KOPT-K1 (cell line): ENCODE measurements around the gene HMGCL.
"Not testable (repeated sequence)": the region's sequence is repeated elsewhere in the genome, so short reads cannot be mapped to it uniquely, and the experiment has no call there.

Experiments used
- H3K27ac ChIP-seq: fragments of 200-600 bp; sonication (generic); 2 replicates; pipeline ENCODE4 v1.5.1; 2016; ENCODE audit warnings: antibody characterized with exemption, mild to moderate bottlenecking, low read depth, low read length; ENCODE audit not compliant: poor library complexity, severe bottlenecking
- H3K36me3 ChIP-seq: fragments of 200-600 bp; sonication (generic); 2 replicates; pipeline ENCODE4 v1.5.1; 2017; ENCODE audit warnings: antibody characterized with exemption, mild to moderate bottlenecking, low read length, moderate library complexity; ENCODE audit not compliant: insufficient read depth
- H3K9me3 ChIP-seq: fragments of 200-600 bp; sonication (generic); 2 replicates; pipeline ENCODE4 v1.5.1; 2017; ENCODE audit warnings: antibody characterized with exemption, low read length, mild to moderate bottlenecking; ENCODE audit not compliant: insufficient read depth, poor library complexity, severe bottlenecking

HMGCL gene

GRCh38 chr1:23783141-23783540 lies 42.1 kb downstream of the HMGCL start:
- not testable (repeated sequence) for H3K9me3 ChIP-seq, H3K27ac ChIP-seq
- peaks cover 78% of the 10 kb centered on the region for H3K36me3 ChIP-seq

- Histone ChIP-seq H3K9me3 (no peaks in the 10 kb centered on the region), H3K27ac (no peak overlapping the region), H3K36me3 (peaks cover 47% of the 10 kb centered on the region)
These were observed 45.3 kb downstream of the HMGCL start for GRCh38 chr1:23779826-23780371.

DNA sequence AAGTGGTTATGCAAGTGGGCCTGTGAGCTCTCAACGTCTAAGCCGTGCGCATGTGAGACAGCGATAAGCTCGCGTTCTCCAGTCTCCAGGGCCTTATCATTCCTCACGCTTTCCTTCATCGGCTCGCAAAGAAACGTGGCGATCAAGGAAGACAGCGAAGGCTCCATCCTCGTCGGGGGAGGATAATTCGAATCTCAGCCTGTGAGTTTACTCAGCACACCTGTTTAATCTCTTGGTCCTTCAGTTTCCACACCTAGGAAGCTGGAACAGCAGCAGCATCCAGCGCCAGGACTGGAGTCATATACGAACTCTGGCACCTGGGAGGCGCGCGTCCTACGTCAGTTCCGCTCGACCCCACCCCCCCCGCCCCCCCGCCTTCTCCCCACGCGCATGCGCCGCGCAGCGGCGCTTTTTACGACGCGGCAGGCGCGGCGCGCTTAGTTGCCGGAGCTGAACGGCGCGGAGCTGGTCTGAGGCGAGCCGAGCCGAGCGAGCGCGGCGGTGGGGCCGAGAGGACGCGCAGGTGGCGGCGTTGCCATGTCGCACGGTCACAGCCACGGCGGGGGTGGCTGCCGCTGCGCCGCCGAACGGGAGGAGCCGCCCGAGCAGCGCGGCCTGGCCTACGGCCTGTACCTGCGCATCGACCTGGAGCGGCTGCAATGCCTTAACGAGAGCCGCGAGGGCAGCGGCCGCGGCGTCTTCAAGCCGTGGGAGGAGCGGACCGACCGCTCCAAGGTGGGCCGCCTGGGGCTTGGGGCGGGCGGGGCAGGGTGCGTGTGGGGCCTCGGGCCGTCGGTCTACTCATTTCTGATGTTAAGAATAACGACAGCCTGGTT lies 47.0 kb downstream of the HMGCL start, which contains the start of gene PITHD1:
Gene PITHD1 (plus strand): TSS at position 440 of the 836 bp plus-strand sequence. CDS start 98 bp downstream, at position 538.
- Histone ChIP-seq H3K27ac (peak within 1 kb of the TSS; percentile 74), H3K9me3 (no peaks in the 10 kb centered on the region), H3K36me3 (peaks cover 30% of the 10 kb centered on the region)

DNA sequence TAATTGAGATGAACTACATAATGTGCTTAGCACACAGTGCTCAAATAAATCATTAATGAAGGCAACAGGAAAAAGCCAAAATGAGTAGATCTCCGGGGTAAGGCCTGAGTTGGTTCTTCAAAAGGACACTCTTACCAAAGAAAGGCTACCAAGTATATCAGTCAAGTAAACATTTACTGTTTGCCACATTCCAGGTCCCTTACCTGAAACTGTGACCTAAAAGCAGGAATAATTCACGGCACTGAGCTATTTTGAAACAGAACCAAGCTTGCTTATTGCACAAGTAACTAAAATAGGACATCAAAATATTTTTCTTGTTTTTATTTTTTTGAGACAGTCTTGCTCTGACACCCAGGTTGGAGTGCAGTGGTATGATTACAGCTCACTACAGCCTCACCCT lies 49.0 kb downstream of the HMGCL start:
- peaks cover 16% of the 10 kb centered on the region for H3K36me3 ChIP-seq
- no peaks in the 10 kb centered on the region for H3K9me3 ChIP-seq
- H3K27ac ChIP-seq, result no peak overlapping the region

GRCh38 chr1:23774174-23774880 lies 50.9 kb downstream of the HMGCL start:
- Histone ChIP-seq H3K36me3 (no peaks in the 10 kb centered on the region), H3K9me3 (no peaks in the 10 kb centered on the region), H3K27ac (no peak overlapping the region)

DNA sequence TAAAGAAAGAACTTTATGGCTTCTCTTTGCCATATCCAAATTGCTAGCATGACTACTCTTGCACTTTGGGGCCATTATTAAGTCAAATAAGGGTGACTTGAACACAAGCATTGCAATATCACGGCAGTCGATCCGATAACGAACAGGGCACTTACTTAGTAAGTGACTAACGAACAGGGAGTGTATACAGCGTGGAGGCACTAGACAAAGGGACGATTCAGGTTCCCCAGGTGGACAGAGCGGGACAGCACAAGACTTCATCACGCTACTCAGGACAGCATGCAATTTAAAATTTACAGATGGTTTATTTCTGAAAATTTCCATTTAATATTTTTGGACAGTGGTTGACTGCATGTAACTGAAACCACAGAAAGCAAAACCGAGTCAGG lies 52.4 kb downstream of the HMGCL start:
- Histone ChIP-seq H3K9me3 (no peaks in the 10 kb centered on the region), H3K36me3 (peaks cover 5% of the 10 kb centered on the region), H3K27ac (no peak overlapping the region)

GRCh38 chr1:23772049-23772853 lies 53.0 kb downstream of the HMGCL start:
- Histone ChIP-seq H3K9me3 (no peaks in the 10 kb centered on the region), H3K27ac (no peak overlapping the region), H3K36me3 (peaks cover 11% of the 10 kb centered on the region)

DNA sequence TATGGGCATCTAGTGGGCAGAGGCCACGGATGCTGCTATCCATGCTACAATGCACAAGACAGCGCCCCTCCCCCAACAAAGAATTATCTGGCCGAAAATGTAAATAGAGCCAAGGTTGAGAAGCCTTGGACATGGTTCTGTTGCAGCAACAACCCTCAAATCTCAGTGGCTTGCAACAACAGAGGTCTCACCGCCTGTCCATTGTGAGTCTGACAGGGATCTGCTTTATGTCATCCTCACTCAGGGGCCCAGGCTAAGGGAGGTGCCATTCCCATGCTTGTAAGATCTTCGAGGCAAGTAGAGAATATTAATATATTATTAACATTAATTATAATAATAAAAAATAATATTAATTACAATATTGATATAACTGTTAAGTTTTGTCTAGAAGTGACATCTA lies 56.5 kb downstream of the HMGCL start:
- H3K9me3 ChIP-seq, result no peaks in the 10 kb centered on the region
- H3K27ac ChIP-seq, result no peak overlapping the region
- H3K36me3 ChIP-seq, result peaks cover 33% of the 10 kb centered on the region

GRCh38 chr1:23763041-23763577 lies 62.1 kb downstream of the HMGCL start:
- H3K36me3 ChIP-seq, result peaks cover 85% of the 10 kb centered on the region
- H3K9me3 ChIP-seq, result no peaks in the 10 kb centered on the region

DNA sequence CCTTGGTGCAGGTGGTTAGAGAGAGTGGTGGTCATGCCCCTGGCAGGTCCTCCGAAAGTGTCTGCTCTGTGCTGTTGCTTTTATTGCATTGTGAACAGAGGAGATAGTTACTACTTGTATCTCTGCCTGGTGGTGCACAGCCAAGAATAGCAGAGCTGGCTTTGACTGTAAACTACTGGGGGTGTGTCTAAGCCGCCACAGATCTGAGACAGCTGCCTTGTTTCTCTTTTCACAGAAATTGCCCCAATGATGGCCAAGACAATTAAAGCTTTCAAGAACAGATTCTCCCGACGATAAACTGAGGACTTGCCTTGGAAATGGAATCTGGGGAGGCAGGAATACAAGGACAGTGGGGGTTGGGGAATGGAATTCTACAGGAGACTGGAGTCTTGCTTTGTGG lies 66.0 kb downstream of the HMGCL start:
- Histone ChIP-seq H3K9me3 (no peaks in the 10 kb centered on the region), H3K36me3 (peaks cover 97% of the 10 kb centered on the region), H3K27ac (no peak overlapping the region)

More at GRCh38 chr1:23763041-23763577, 62.1 kb downstream of the HMGCL start:
- H3K27ac ChIP-seq, result no peak overlapping the region

DNA sequence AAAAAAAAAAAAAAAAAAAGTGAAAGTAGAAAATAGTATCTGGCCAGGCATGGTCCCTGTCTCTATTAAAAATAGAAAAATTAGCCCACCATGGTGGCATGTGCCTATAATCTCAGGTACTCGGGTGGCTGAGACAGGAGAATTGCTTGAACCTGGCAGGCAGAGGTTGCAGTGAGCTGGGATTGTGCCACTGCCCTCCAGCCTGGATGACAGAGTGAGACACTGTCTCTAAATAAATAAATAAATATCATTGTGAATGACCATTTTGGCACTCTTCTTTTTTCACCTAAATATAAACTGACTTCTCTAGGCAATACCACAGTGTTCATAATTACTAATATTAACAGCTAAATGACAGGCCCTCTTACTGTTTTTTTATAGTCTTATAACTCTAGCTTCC lies 67.4 kb downstream of the HMGCL start:
- Histone ChIP-seq H3K36me3 (peaks cover 98% of the 10 kb centered on the region), H3K27ac (no peak overlapping the region), H3K9me3 (no peaks in the 10 kb centered on the region)

- H3K36me3 ChIP-seq, result peaks cover 98% of the 10 kb centered on the region
These were observed 68.6 kb downstream of the HMGCL start for GRCh38 chr1:23756676-23757075.

GRCh38 chr1:23752909-23753308 lies 72.3 kb downstream of the HMGCL start:
- no peak overlapping the region for H3K27ac ChIP-seq
- H3K36me3 ChIP-seq, result peaks cover 100% of the 10 kb centered on the region
- no peaks in the 10 kb centered on the region for H3K9me3 ChIP-seq

More at GRCh38 chr1:23756676-23757075, 68.6 kb downstream of the HMGCL start:
- Histone ChIP-seq H3K27ac (no peak overlapping the region), H3K9me3 (no peaks in the 10 kb centered on the region)
